HL-60 (cell line): ENCODE data around the gene KIAA1671.

ENCODE experiments used
- DNase-seq, 2 experiments: peaks; one replicate each; pipeline ENCODE4 v3.0.0-alpha.2; 2010 to 2020; ENCODE audit warnings: low read depth in 1 of 2, low spot score in 1 of 2
- H3K27ac ChIP-seq: fragments of 250-450 bp; sonication (Bioruptor Pico); replicated peaks from 2 replicates; pipeline ENCODE4 v1.5.1; 2020; ENCODE audit warnings: mild to moderate bottlenecking, moderate library complexity
- H3K27me3 ChIP-seq: fragments of 250-450 bp; sonication (Bioruptor Pico); 2 replicates; pipeline ENCODE4 v1.5.1; 2021; ENCODE audit warnings: mild to moderate bottlenecking, moderate library complexity; ENCODE audit not compliant: insufficient read depth, poor library complexity, severe bottlenecking
- H3K4me3 ChIP-seq: replicated peaks from 2 replicates; pipeline ENCODE4 v1.5.1; 2011; ENCODE audit warnings: mild to moderate bottlenecking, control low read depth, low read length; ENCODE audit not compliant: insufficient read depth
- GABPA ChIP-seq: IDR thresholded peaks from 2 replicates; pipeline ENCODE4 v1.6.1; 2012; ENCODE audit warnings: low read depth
- POLR2AphosphoS5 ChIP-seq: IDR thresholded peaks from 2 replicates; pipeline ENCODE4 v1.6.1; 2012; ENCODE audit warnings: low read depth
- SPI1 ChIP-seq: IDR thresholded peaks from 2 replicates; pipeline ENCODE4 v1.6.1; 2012; ENCODE audit warnings: low read depth, mild to moderate bottlenecking, borderline replicate concordance
- TF ChIP-seq, protein P1 (sequence below): IDR thresholded peaks from 2 replicates; pipeline ENCODE4 v1.6.1; 2012; ENCODE audit warnings: low read depth; ENCODE audit not compliant: insufficient replicate concordance
- TF ChIP-seq, protein P2 (sequence below): IDR thresholded peaks from one replicate; pipeline ENCODE4 v1.5.1; 2011; ENCODE audit warnings: low read length, control low read depth, inconsistent platforms; ENCODE audit not compliant: insufficient read depth

KIAA1671 gene

DNA sequence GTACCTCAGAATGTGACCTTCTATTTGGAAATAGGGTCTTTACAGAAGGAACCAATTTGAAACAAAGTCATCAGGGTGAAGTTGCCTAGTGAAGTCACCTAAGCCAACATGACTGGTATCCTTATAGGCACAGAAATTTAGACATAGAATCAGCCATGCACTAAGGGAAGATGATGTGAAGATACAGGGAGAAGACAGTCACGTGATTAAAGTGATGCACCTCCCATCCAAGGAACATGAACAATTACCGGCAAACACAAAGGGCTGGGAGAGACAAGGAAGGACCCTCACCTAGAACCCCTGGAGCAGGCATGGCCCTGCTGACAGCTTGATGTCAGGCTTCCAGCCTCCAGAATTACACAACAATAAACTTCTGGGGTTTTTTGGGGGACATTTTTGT, 263.7 kb downstream of the KIAA1671 start:
- DNase-seq, result no peak
- no peak overlapping the region for H3K27ac ChIP-seq
- no peaks in the 10 kb centered on the region for H3K27me3 ChIP-seq
- TF ChIP-seq, protein P1, sequence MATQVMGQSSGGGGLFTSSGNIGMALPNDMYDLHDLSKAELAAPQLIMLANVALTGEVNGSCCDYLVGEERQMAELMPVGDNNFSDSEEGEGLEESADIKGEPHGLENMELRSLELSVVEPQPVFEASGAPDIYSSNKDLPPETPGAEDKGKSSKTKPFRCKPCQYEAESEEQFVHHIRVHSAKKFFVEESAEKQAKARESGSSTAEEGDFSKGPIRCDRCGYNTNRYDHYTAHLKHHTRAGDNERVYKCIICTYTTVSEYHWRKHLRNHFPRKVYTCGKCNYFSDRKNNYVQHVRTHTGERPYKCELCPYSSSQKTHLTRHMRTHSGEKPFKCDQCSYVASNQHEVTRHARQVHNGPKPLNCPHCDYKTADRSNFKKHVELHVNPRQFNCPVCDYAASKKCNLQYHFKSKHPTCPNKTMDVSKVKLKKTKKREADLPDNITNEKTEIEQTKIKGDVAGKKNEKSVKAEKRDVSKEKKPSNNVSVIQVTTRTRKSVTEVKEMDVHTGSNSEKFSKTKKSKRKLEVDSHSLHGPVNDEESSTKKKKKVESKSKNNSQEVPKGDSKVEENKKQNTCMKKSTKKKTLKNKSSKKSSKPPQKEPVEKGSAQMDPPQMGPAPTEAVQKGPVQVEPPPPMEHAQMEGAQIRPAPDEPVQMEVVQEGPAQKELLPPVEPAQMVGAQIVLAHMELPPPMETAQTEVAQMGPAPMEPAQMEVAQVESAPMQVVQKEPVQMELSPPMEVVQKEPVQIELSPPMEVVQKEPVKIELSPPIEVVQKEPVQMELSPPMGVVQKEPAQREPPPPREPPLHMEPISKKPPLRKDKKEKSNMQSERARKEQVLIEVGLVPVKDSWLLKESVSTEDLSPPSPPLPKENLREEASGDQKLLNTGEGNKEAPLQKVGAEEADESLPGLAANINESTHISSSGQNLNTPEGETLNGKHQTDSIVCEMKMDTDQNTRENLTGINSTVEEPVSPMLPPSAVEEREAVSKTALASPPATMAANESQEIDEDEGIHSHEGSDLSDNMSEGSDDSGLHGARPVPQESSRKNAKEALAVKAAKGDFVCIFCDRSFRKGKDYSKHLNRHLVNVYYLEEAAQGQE, result no peak
- TF ChIP-seq, protein P2, sequence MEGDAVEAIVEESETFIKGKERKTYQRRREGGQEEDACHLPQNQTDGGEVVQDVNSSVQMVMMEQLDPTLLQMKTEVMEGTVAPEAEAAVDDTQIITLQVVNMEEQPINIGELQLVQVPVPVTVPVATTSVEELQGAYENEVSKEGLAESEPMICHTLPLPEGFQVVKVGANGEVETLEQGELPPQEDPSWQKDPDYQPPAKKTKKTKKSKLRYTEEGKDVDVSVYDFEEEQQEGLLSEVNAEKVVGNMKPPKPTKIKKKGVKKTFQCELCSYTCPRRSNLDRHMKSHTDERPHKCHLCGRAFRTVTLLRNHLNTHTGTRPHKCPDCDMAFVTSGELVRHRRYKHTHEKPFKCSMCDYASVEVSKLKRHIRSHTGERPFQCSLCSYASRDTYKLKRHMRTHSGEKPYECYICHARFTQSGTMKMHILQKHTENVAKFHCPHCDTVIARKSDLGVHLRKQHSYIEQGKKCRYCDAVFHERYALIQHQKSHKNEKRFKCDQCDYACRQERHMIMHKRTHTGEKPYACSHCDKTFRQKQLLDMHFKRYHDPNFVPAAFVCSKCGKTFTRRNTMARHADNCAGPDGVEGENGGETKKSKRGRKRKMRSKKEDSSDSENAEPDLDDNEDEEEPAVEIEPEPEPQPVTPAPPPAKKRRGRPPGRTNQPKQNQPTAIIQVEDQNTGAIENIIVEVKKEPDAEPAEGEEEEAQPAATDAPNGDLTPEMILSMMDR, result no peak
- no peak for TF ChIP-seq SPI1
- TF ChIP-seq GABPA, result no peak
- TF ChIP-seq POLR2AphosphoS5, result no peak
- H3K4me3 ChIP-seq, result no peak overlapping the region

DNA sequence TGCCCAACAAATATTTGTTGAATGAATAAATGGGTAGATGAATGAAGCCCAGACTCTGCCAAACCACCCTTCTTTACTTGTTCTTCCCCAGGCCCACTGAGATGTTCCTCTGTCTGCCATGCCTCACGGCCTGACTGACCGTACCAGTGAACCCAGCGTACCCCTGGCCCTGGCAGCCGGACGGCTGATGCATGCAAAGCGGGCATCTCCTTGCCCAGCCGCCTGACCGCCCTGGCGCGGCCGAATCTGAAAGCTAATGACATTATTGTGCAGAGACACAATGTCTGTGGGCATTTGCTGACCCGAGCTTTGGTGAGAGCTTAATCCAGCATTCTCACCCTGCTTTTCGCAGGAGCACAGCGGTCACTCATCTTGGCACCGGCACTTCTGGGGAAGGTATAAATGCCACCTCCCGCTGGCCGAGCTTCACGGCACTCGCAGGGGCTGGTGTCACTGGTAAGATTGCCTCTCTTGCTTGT, 266.7 kb downstream of the KIAA1671 start, which contains the start of gene CRYBB2:
CRYBB2 (plus strand) TSS at position 429 of the 479 bp plus-strand sequence. CDS start 1,791 bp downstream, outside the sequence.
- Histone ChIP-seq H3K27ac (no peak within 1 kb of the TSS), H3K4me3 (no peak within 1 kb of the TSS), H3K27me3 (no peaks in the 10 kb centered on the region)
- TF ChIP-seq, protein P1, result no peak
- TF ChIP-seq POLR2AphosphoS5, result no peak
- TF ChIP-seq, protein P2, result no peak
- TF ChIP-seq GABPA, result no peak
- no peak for TF ChIP-seq SPI1
- no peak for DNase-seq

DNA sequence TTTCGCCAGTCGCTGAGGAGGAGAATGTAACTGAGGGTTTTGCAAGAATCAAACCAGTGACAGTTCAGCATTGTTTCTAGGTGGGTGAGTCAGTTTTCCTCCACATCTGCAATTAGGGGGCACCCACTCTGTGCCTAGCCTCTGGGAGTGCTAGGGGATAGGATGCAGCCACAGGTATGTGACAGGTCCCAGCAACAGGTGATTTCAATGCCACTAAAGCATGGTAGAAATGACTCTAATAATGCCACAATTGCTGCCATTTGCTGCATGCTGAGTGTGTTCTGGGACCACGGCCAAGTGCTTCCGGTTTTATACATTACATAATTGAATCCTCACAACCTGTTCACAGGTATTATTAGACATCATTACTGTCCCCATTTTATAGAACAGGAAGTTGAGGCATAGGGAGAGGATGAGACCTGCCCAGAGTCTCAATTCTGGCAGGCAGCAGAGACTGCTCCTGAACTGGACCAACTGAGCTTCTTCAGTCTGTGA, 267.5 kb downstream of the KIAA1671 start:
- Histone ChIP-seq H3K27ac (no peak overlapping the region), H3K4me3 (no peak overlapping the region), H3K27me3 (no peaks in the 10 kb centered on the region)
- DNase-seq, result no peak
- TF ChIP-seq, protein P1, result no peak
- TF ChIP-seq, protein P2, result no peak
- TF ChIP-seq GABPA (no peak), SPI1 (no peak), POLR2AphosphoS5 (no peak)
